CD14-positive monocyte (primary cell): Measurements from ENCODE around the gene KRT8. TPM values are rescaled to one million over a fixed set of nuclear protein-coding genes. Genes with fewer than 3 reads are reported as not detected.
"Not testable (repeated sequence)": the region's sequence is repeated elsewhere in the genome, so short reads cannot be mapped to it uniquely, and the experiment has no call there.

ENCODE experiments used
- DNase-seq, 3 donors: peaks; one replicate each; pipeline ENCODE4 v3.0.0-alpha.2; 2011 to 2022
- H2AFZ ChIP-seq: 2 replicates; pipeline ENCODE4 v1.6.0; 2012; ENCODE audit warnings: mild to moderate bottlenecking, low read depth, low read length, inconsistent platforms; ENCODE audit not compliant: insufficient read depth, poor library complexity, severe bottlenecking
- H3K27ac ChIP-seq, 2 donors: 1 replicate in 1 of 2; 2 replicates in 1 of 2; pipeline ENCODE4 v1.5.1; 2012 to 2013; ENCODE audit warnings: low read length in 2 of 2, control low read depth in 1 of 2, inconsistent platforms in 1 of 2, low read depth in 1 of 2, mild to moderate bottlenecking in 1 of 2
- H3K27me3 ChIP-seq, 2 donors: one replicate each; pipeline versions ENCODE4 v1.6.0 to v1.6.1; 2011 to 2013; ENCODE audit warnings: low read length in 2 of 2; ENCODE audit not compliant: control insufficient read depth in 2 of 2, insufficient read depth in 2 of 2
- H3K36me3 ChIP-seq, 2 donors: replicated peaks in 1 of 2; 1 replicate in 1 of 2; 2 replicates in 1 of 2; pipeline versions ENCODE4 v1.5.1 to v1.6.1; 2012 to 2013; ENCODE audit warnings: low read length in 2 of 2, control low read depth in 1 of 2, inconsistent platforms in 1 of 2, mild to moderate bottlenecking in 1 of 2; ENCODE audit not compliant: insufficient read depth in 2 of 2, control insufficient read depth in 1 of 2
- H3K4me1 ChIP-seq, 2 donors: 1 replicate in 1 of 2; 2 replicates in 1 of 2; pipeline versions ENCODE4 v1.5.1 to v1.6.1; 2012 to 2013; ENCODE audit warnings: low read length in 2 of 2, control low read depth in 1 of 2, inconsistent platforms in 1 of 2, mild to moderate bottlenecking in 1 of 2, moderate library complexity in 1 of 2; ENCODE audit not compliant: insufficient read depth in 2 of 2, control insufficient read depth in 1 of 2
- H3K4me2 ChIP-seq: replicated peaks from 2 replicates; pipeline ENCODE3; 2012; ENCODE audit warnings: low read length, moderate library complexity, mild to moderate bottlenecking; ENCODE audit not compliant: poor library complexity, severe bottlenecking; ENCODE audit errors: extremely low read depth
- H3K4me3 ChIP-seq, 3 experiments: fragments of 200-600 bp in 1 of 3; sonication (generic) in 1 of 3; replicated peaks in 1 of 3; 1 replicate in 2 of 3; 2 replicates in 1 of 3; pipeline ENCODE4 v1.5.1; 2011 to 2013; ENCODE audit warnings: low read length in 3 of 3, mild to moderate bottlenecking in 3 of 3, control low read depth in 2 of 3, low read depth in 2 of 3, inconsistent platforms in 1 of 3, moderate library complexity in 1 of 3
- H3K79me2 ChIP-seq: 2 replicates; pipeline ENCODE4 v1.6.0; 2012; ENCODE audit warnings: mild to moderate bottlenecking, control low read depth, inconsistent platforms, low read length, moderate library complexity; ENCODE audit not compliant: insufficient read depth
- H3K9ac ChIP-seq: 2 replicates; pipeline ENCODE4 v1.6.0; 2017; ENCODE audit warnings: low read length, mild to moderate bottlenecking; ENCODE audit not compliant: insufficient read depth, poor library complexity, severe bottlenecking
- H3K9me3 ChIP-seq, 2 donors: replicated peaks in 1 of 2; 1 replicate in 1 of 2; 2 replicates in 1 of 2; pipeline versions ENCODE4 v1.5.1 to v1.6.1; 2012 to 2013; ENCODE audit warnings: low read length in 2 of 2, control low read depth in 1 of 2; ENCODE audit not compliant: control insufficient read depth in 1 of 2, insufficient read depth in 1 of 2
- H4K20me1 ChIP-seq: 2 replicates; pipeline ENCODE4 v1.6.0; 2012; ENCODE audit warnings: mild to moderate bottlenecking, low read length, control low read depth, moderate library complexity; ENCODE audit not compliant: insufficient read depth
- H3K27ac Mint-ChIP-seq, 7 donors: one replicate each; pipeline ENCODE4 v1.8.0; 2020; ENCODE audit warnings: mild to moderate bottlenecking in 7 of 7, mixed read lengths in 7 of 7, moderate library complexity in 6 of 7, inconsistent platforms in 2 of 7
- H3K27me3 Mint-ChIP-seq, 3 donors: one replicate each; pipeline ENCODE4 v1.8.0; 2021 to 2022; ENCODE audit warnings: low read depth in 3 of 3, mild to moderate bottlenecking in 3 of 3, mixed read lengths in 3 of 3, moderate library complexity in 3 of 3, inconsistent platforms in 1 of 3
- H3K36me3 Mint-ChIP-seq, 2 donors: one replicate each; pipeline ENCODE4 v1.8.0; 2020; ENCODE audit warnings: mixed read lengths in 2 of 2, inconsistent platforms in 1 of 2, mild to moderate bottlenecking in 1 of 2
- H3K4me1 Mint-ChIP-seq: one replicate; pipeline ENCODE4 v1.8.0; 2020; ENCODE audit warnings: mild to moderate bottlenecking, mixed read lengths
- H3K4me3 Mint-ChIP-seq, 2 donors: one replicate each; pipeline ENCODE4 v1.8.0; 2020; ENCODE audit warnings: mild to moderate bottlenecking in 2 of 2, mixed read lengths in 2 of 2, moderate library complexity in 1 of 2
- H3K9me3 Mint-ChIP-seq, 7 donors: one replicate each; pipeline ENCODE4 v1.8.0; 2020 to 2022; ENCODE audit warnings: mixed read lengths in 7 of 7, mild to moderate bottlenecking in 6 of 7, moderate library complexity in 6 of 7, inconsistent platforms in 2 of 7
- CTCF ChIP-seq: fragments of 200-600 bp; IDR thresholded peaks from one replicate; pipeline ENCODE4 v1.8.0; 2022; ENCODE audit warnings: antibody characterized with exemption, mild to moderate bottlenecking
- WGBS: methylation state at CpG from one replicate; pipeline ENCODE4 v1.1.5; 2013; ENCODE audit warnings: missing lambda C conversion rate; ENCODE audit not compliant: insufficient coverage; 5-methylcytosine and 5-hydroxymethylcytosine counted together
- intact Hi-C, 2 donors: fragments of 100-400 bp; cut with micrococcal nuclease; formaldehyde crosslinking; loops; one replicate each; pipeline versions ENCODE4 v1.15.0 to v1.15.1; 2023
- polyA plus RNA-seq, 3 donors: library from polyadenylated mRNA; depleted of rRNA in 1 of 3; unstranded in 2 of 3; stranded (reverse) in 1 of 3; fragments of 300-500 nt in 2 of 3; fragments of >200 nt in 1 of 3; fragmentation: Illumina TruSeq in 2 of 3; gene quantifications; 1 replicate in 2 of 3; 2 replicates in 1 of 3; pipeline ENCODE4 v1.2.3, GENCODE V29; 2012 to 2021

KRT8 gene
- polyA plus RNA-seq, 3 donors: 0.16 to 0.39 TPM; not detected in 1

GRCh38 chr12:52857500-52857899 is 47.4 kb downstream of the KRT8 start:
- no peak overlapping the region for H3K4me3 Mint-ChIP-seq
- H3K27ac ChIP-seq: no peak overlapping the region
- peaks cover 0 to 2% of the 10 kb centered on the region in 2 donors for H3K27me3 ChIP-seq
- H2AFZ ChIP-seq: no peak overlapping the region
- no peaks in the 10 kb centered on the region for H4K20me1 ChIP-seq
- no peak for TF ChIP-seq CTCF
- H3K9me3 Mint-ChIP-seq: no peaks in the 10 kb centered on the region
- intact Hi-C loops: no loop called here
- H3K4me2 ChIP-seq: no peak overlapping the region
- H3K79me2 ChIP-seq: no peaks in the 10 kb centered on the region
- no peak overlapping the region for H3K4me3 ChIP-seq
- H3K36me3 ChIP-seq: no peaks in the 10 kb centered on the region
- no peaks in the 10 kb centered on the region for H3K36me3 Mint-ChIP-seq
- H3K9me3 ChIP-seq: no peaks in the 10 kb centered on the region
- WGBS: 80% methylated on average over 1 of the region's 3 CpGs
- peaks cover 6 to 21% (median 16%) of the 10 kb centered on the region in 3 donors for H3K27me3 Mint-ChIP-seq
- no peak overlapping the region for H3K9ac ChIP-seq
- no peak overlapping the region for H3K27ac Mint-ChIP-seq
- DNase-seq: no peak
- peaks cover 16% of the 10 kb centered on the region for H3K4me1 Mint-ChIP-seq
- H3K4me1 ChIP-seq: peaks cover 8 to 9% of the 10 kb centered on the region in 2 donors

GRCh38 chr12:52856787-52857186 is 48.1 kb downstream of the KRT8 start:
- no peaks in the 10 kb centered on the region for H3K36me3 ChIP-seq
- DNase-seq: no peak
- H3K9me3 ChIP-seq: no peaks in the 10 kb centered on the region
- no peak overlapping the region for H3K4me2 ChIP-seq
- WGBS: 100% methylated on average over 1 of the region's 3 CpGs
- peaks cover 0 to 2% of the 10 kb centered on the region in 2 donors for H3K27me3 ChIP-seq
- H3K4me1 Mint-ChIP-seq: peaks cover 16% of the 10 kb centered on the region
- intact Hi-C loops: no loop called here
- no peak for TF ChIP-seq CTCF
- H3K36me3 Mint-ChIP-seq: no peaks in the 10 kb centered on the region
- no peak overlapping the region for H3K9ac ChIP-seq
- no peak overlapping the region for H2AFZ ChIP-seq
- H3K4me1 ChIP-seq: peaks cover 8 to 9% of the 10 kb centered on the region in 2 donors
- no peak overlapping the region for H3K4me3 ChIP-seq
- no peak overlapping the region for H3K27ac Mint-ChIP-seq
- no peak overlapping the region for H3K4me3 Mint-ChIP-seq
- H3K27ac ChIP-seq: no peak overlapping the region
- H3K79me2 ChIP-seq: no peaks in the 10 kb centered on the region
- no peaks in the 10 kb centered on the region for H4K20me1 ChIP-seq
- H3K27me3 Mint-ChIP-seq: peaks cover 10 to 26% (median 19%) of the 10 kb centered on the region in 3 donors
- no peaks in the 10 kb centered on the region for H3K9me3 Mint-ChIP-seq

- H3K27me3 ChIP-seq, H4K20me1 ChIP-seq, intact Hi-C loops, H3K9ac ChIP-seq, H2AFZ ChIP-seq, H3K4me2 ChIP-seq, DNase-seq, H3K79me2 ChIP-seq, H3K36me3 Mint-ChIP-seq, H3K9me3 ChIP-seq, H3K9me3 Mint-ChIP-seq, H3K4me3 Mint-ChIP-seq, H3K4me1 ChIP-seq, H3K27ac Mint-ChIP-seq, H3K27ac ChIP-seq, H3K36me3 ChIP-seq, H3K4me3 ChIP-seq: not testable (repeated sequence)
- H3K27me3 Mint-ChIP-seq: peaks cover 12 to 28% (median 19%) of the 10 kb centered on the region in 3 donors
- peaks cover 13% of the 10 kb centered on the region for H3K4me1 Mint-ChIP-seq
- WGBS: no CpG with 5 or more reads among the region's 2 CpGs
Measured at GRCh38 chr12:52856077-52856476, 48.8 kb downstream of the KRT8 start.
